Measurements from ENCODE around the gene FMN2.

Gene FMN2

GRCh38 chr1:240090014-240090413 lies 1.7 kb upstream of the FMN2 start:
- Histone ChIP-seq H3K36me3 (ENCODE audit: control insufficient read depth, insufficient read depth, low read length) (no peaks in the 10 kb centered on the region), H3K4me3 (ENCODE audit: low read depth, low read length) (no peak overlapping the region), H3K27ac (no peak overlapping the region), H2AFZ (no peak overlapping the region), H3K9me3 (ENCODE audit: control insufficient read depth, low read length) (no peaks in the 10 kb centered on the region), H3K4me1 (peaks cover 2% of the 10 kb centered on the region), H3K9ac (no peak overlapping the region), H3K4me2 (ENCODE audit: low read length) (no peak overlapping the region), H3K27me3 (ENCODE audit: control insufficient read depth, insufficient read depth, low read length) (no peaks in the 10 kb centered on the region), H3K79me2 (peaks cover 5% of the 10 kb centered on the region)
- TF ChIP-seq, protein P1, sequence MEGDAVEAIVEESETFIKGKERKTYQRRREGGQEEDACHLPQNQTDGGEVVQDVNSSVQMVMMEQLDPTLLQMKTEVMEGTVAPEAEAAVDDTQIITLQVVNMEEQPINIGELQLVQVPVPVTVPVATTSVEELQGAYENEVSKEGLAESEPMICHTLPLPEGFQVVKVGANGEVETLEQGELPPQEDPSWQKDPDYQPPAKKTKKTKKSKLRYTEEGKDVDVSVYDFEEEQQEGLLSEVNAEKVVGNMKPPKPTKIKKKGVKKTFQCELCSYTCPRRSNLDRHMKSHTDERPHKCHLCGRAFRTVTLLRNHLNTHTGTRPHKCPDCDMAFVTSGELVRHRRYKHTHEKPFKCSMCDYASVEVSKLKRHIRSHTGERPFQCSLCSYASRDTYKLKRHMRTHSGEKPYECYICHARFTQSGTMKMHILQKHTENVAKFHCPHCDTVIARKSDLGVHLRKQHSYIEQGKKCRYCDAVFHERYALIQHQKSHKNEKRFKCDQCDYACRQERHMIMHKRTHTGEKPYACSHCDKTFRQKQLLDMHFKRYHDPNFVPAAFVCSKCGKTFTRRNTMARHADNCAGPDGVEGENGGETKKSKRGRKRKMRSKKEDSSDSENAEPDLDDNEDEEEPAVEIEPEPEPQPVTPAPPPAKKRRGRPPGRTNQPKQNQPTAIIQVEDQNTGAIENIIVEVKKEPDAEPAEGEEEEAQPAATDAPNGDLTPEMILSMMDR (IDR thresholded peaks at IDR 0.05) = no peak

DNA sequence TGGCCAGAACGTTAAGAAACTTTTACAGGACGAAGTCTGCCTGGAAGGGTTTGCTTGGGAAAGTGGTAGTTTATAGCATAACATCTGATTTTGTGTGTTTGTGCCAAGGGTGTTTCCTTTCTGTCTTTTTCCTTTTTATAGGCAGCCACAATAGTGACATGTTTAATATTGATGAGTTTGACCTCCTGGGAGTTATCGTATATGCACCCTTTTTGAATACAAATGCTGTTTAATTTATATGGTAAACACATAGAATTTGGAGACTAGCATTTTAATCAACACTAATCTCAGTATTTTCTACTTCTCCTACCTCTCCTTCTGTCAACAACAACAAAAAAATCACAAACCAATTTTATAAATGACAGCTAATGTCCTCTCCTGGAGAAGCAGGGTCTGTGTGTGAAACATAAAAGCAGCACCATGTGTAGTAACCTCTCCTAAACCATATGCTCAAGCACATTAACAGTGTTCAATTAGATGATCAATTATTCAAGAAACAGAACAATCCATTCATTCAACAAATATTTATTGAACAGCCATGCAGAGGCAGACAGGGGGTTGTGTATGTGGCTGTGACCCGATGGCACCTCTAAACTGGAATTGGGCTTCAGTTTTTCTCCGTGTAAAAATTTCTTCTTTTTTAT lies 604 bp upstream of the FMN2 start:
- H3K9me3 ChIP-seq (ENCODE audit: control insufficient read depth, low read length) = no peaks in the 10 kb centered on the region
- no peaks in the 10 kb centered on the region for H3K36me3 ChIP-seq (ENCODE audit: control insufficient read depth, insufficient read depth, low read length)
- peak overlapping the region; percentile 75 for H2AFZ ChIP-seq
- H3K4me3 ChIP-seq (ENCODE audit: low read depth, low read length) = peak overlapping the region; percentile 88
- H3K4me2 ChIP-seq (ENCODE audit: low read length) = peak overlapping the region; percentile 94
- no peak overlapping the region for H3K9ac ChIP-seq
- H3K79me2 ChIP-seq = peaks cover 5% of the 10 kb centered on the region
- no peaks in the 10 kb centered on the region for H3K27me3 ChIP-seq (ENCODE audit: control insufficient read depth, insufficient read depth, low read length)
- TF ChIP-seq, protein P1 (IDR thresholded peaks at IDR 0.05) = no peak
- H3K27ac ChIP-seq = no peak overlapping the region
- peaks cover 3% of the 10 kb centered on the region for H3K4me1 ChIP-seq

DNA sequence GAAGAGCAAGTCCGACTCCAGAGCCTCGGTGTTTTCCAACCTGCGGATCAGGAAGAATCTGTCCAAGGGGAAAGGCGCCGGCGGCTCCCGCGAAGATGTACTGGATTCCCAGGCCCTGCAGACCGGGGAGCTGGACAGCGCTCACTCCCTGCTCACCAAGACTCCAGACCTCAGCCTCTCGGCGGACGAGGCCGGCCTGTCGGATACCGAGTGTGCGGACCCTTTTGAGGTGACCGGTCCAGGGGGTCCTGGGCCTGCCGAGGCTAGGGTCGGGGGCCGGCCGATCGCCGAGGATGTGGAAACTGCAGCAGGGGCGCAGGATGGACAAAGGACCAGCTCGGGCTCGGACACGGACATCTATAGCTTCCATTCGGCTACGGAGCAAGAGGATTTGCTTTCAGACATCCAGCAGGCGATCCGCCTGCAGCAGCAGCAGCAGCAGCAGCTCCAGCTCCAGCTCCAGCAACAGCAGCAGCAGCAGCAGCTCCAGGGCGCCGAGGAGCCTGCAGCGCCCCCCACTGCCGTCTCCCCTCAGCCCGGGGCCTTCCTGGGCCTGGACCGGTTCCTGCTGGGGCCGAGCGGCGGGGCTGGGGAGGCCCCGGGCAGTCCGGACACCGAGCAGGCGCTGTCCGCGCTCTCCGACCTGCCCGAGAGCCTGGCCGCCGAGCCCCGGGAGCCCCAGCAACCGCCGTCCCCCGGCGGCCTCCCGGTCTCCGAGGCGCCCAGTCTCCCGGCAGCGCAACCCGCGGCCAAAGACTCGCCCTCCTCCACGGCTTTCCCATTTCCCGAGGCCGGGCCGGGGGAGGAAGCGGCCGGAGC lies 827 bp downstream of the FMN2 start:
- peak overlapping the region; percentile 54 for H3K27ac ChIP-seq
- H3K4me2 ChIP-seq (ENCODE audit: low read length) = peak overlapping the region; percentile 94
- H3K27me3 ChIP-seq (ENCODE audit: control insufficient read depth, insufficient read depth, low read length) = no peaks in the 10 kb centered on the region
- H3K9me3 ChIP-seq (ENCODE audit: control insufficient read depth, low read length) = no peaks in the 10 kb centered on the region
- H3K9ac ChIP-seq = no peak overlapping the region
- TF ChIP-seq, protein P1 (IDR thresholded peaks at IDR 0.05) = peak; percentile 19
- H2AFZ ChIP-seq = peak overlapping the region; percentile 75
- peaks cover 5% of the 10 kb centered on the region for H3K4me1 ChIP-seq
- peak overlapping the region; percentile 88 for H3K4me3 ChIP-seq (ENCODE audit: low read depth, low read length)
- H3K36me3 ChIP-seq (ENCODE audit: control insufficient read depth, insufficient read depth, low read length) = no peaks in the 10 kb centered on the region
- H3K79me2 ChIP-seq = peaks cover 5% of the 10 kb centered on the region

DNA sequence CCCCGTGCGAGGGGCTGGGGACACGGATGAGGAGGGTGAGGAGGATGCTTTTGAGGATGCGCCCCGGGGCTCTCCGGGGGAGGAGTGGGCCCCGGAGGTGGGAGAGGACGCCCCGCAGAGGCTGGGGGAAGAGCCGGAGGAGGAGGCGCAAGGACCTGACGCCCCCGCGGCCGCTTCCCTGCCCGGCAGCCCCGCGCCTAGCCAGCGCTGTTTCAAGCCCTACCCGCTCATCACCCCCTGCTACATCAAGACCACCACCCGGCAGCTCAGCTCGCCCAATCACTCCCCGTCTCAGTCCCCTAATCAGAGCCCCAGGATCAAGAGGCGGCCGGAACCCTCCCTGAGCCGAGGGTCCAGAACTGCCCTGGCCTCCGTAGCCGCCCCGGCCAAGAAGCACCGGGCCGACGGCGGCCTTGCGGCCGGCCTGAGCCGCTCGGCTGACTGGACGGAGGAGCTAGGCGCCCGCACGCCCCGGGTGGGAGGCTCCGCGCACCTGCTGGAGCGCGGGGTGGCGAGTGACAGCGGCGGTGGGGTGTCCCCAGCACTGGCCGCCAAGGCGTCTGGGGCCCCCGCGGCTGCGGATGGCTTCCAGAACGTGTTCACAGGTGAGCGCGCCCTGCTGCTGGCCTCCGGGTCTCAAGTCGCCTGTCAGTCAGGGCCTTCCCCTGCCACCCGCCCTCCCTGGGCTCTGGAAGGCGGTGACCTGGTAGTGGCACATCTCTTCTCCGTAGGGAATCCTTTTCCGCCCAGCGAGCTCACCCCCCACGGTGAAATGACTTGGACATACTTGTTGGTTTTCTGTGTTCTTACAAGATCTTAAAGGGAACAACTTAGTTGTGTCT lies 1.7 kb downstream of the FMN2 start:
- H2AFZ ChIP-seq = peak overlapping the region; percentile 75
- H3K4me3 ChIP-seq (ENCODE audit: low read depth, low read length) = peak overlapping the region; percentile 88
- H3K4me1 ChIP-seq = peaks cover 5% of the 10 kb centered on the region
- TF ChIP-seq, protein P1 (IDR thresholded peaks at IDR 0.05) = no peak
- H3K79me2 ChIP-seq = peaks cover 5% of the 10 kb centered on the region
- H3K36me3 ChIP-seq (ENCODE audit: control insufficient read depth, insufficient read depth, low read length) = no peaks in the 10 kb centered on the region
- H3K4me2 ChIP-seq (ENCODE audit: low read length) = peak overlapping the region; percentile 94
- no peak overlapping the region for H3K9ac ChIP-seq
- peak overlapping the region; percentile 54 for H3K27ac ChIP-seq
- no peaks in the 10 kb centered on the region for H3K27me3 ChIP-seq (ENCODE audit: control insufficient read depth, insufficient read depth, low read length)
- H3K9me3 ChIP-seq (ENCODE audit: control insufficient read depth, low read length) = no peaks in the 10 kb centered on the region
